T-helper 9 cell (primary cell): ENCODE results near the gene TBC1D30.

ENCODE experiments used
- DNase-seq: peaks from one replicate; pipeline ENCODE4 v3.0.0-alpha.2; 2020

The TBC1D30 gene

GRCh38 chr12:64875186-64875585, 50.7 kb downstream of the TBC1D30 start:
- DNase-seq, result no peak

DNA sequence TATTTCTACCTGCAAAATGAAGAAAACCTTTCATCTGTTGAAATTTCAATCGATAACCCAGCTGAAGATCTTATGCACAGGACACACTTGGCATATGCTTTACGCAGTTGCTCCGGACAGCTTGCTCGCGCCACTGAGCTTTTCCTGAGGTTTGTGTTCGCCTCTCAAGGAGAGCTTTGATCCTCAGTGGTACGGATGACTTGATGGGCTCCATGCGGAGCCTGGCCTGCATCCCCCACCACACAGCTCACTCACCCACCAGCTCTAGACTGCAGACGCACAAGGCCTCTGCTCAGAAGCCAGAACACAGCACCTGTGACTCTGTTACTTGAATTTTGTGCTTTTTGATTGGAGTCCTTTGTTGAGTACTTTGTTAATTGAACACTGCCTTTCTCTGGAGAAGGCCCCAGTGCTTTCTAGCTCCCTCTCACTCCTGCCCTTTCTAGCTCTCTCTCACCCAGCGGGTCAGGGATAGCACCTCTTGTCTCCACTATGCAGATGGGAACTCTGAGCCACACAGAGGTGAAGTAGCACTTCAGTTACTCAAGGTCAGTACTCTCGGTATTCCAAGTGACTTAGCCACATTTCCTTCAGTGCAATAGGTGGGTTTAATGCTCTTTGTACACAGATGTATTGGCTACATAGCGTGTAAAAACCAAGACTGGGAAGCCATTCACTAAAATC, 52.1 kb downstream of the TBC1D30 start:
- DNase-seq, result no peak

- DNase-seq, result no peak
Measured at GRCh38 chr12:64877363-64878004, 53.0 kb downstream of the TBC1D30 start.

DNA sequence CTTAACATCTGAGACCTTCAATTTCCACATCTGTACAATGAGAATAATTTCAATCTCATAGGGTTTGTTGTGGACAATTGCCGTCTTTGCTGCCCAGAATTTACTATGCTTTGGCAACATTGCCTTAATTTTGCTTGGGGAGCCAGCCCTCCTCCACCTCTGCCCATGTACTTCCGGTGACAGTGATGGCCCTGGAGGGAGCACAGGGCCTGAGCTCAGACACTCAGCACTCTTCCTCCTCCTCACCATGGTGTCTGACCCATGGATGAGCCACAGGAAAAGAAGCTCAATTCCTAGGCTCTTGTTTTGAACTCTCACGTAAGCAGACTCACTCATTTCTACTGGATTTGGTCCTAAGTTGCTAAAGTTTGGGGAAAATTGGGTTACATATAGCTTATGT, 58.2 kb downstream of the TBC1D30 start:
- no peak for DNase-seq

DNA sequence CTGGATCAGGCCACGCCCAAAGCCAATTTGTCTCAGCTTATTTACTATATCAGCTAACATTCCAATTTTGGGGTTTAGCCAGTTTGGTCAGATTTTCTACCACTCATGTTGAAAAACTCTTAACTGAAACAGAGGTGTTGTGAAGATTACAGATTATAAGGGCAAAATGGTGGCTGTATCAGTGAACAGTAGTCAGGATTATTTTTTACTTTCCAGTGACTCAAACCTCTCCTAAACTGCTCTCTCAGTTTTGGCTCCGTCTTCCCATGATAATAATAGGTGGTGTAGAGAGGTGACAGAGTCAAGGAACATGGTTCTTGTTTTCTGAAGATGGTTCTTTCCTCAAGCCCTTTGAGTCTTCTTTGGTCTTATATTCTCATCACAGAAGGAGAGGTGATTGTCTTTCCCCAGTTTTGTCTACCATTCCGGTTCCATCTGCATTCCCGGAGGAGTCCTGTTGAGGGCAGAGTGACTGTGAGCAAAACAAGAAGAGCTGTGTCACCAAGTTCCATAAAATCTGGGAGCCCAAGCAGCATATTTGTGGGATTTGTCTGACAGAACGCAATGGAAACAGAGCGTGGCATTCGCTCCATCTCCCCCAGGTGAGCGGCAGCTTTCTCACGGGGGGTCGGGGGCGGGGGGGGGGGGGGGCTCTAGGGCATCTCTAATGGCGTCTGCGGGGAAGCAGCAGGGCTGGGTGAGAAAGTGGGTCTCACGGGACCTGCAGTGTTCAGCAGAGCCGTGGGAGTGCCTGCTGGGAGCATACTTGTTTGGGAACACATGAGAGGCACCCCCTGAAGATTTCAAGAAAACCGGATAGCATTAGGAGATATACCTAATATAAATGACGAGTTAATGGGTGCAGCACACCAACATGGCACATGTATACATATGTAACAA, 59.1 kb downstream of the TBC1D30 start:
- DNase-seq, result no peak

DNA sequence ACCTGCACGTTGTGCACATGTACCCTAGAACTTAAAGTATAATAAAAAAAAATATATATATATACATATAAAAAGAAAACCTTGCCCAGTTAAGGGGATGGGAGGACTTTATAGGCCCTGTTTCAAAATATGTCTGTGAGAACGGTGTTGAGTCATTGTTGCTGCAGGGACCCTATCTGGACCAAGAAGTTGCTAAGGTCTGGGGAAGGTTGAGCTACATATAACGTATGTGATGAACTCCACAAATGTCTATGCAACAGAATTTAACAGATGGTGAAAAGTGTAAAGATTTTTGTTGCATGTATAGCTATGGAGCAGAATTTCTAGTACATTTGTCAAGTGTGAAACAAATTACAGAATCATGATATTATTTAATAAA, 59.7 kb downstream of the TBC1D30 start:
- no peak for DNase-seq

- no peak for DNase-seq
Measured at GRCh38 chr12:64884728-64885127, 60.3 kb downstream of the TBC1D30 start.

- no peak for DNase-seq
Measured at GRCh38 chr12:64889434-64890216, 65.2 kb downstream of the TBC1D30 start.

DNA sequence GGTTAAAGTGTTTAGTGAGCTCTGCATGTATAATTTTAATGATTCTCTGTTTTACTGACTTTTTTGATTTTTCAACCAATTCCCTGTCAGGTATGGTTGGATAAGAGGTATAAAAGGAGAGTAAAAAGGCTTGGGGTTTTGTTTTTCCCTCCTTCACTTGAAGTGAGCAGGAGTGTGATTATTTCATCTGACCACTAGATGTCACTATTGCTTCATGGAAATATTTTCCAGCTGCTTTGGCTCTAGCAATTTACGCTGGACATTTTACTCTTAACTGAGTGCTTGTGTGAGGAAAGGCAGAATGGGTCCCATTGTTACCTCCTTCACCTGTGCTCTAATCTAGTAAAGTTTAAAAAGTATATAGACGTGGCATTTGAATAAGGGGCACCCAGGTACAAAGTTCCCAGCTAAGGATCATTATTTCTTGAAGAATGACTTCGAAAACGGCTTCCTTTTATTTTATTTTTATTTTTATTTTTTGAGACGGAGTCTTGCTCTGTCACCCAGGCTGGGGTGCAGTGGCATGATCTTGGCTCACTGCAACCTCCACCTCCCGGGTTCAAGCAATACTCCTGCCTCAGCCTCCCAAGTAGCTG, 66.5 kb downstream of the TBC1D30 start:
- no peak for DNase-seq

DNA sequence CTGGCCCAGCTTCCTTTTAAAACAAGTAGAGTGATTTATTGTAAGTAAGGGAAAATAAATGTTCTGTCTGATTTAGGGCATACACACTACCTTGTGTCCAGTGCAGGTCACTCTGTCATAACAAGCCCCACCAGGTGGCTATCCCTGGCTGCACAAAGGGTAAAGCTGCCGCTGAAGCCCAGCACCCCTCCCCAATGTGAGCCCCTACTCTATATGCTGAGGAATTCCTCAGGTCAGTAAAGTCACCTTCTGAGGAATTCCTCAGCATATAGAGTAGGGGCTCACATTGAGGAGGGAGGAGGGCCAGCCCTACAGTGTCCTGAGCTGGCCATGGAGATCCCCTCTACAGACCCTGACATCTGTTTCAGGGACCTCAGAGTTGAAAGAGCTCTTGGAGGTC, 67.2 kb downstream of the TBC1D30 start:
- no peak for DNase-seq

- DNase-seq, result no peak
Measured at GRCh38 chr12:64892561-64892960, 68.1 kb downstream of the TBC1D30 start.

- no peak for DNase-seq
Measured at GRCh38 chr12:64893961-64894360, 69.5 kb downstream of the TBC1D30 start.

GRCh38 chr12:64894827-64895475, 70.5 kb downstream of the TBC1D30 start:
- DNase-seq, result no peak

DNA sequence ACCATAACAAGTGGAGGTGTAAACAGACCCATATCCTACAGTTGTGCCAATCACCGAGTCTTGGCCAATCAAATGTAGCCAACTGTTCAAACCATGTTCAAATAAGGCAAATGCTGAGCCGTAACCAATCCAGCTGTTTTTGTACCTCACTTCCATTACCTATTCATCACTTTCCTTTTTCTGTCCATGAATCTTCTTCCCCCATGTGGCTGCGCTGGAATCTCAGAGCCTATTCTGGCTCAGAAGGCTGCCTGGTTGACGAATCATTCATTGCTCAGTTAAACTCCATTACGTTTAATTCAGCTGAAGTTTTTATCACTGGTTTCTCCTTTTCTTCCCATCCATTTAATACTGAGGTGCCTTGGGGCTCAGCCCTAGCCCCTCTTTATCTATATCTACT, 71.1 kb downstream of the TBC1D30 start:
- DNase-seq, result no peak

GRCh38 chr12:64900540-64900939, 76.1 kb downstream of the TBC1D30 start:
- no peak for DNase-seq

DNA sequence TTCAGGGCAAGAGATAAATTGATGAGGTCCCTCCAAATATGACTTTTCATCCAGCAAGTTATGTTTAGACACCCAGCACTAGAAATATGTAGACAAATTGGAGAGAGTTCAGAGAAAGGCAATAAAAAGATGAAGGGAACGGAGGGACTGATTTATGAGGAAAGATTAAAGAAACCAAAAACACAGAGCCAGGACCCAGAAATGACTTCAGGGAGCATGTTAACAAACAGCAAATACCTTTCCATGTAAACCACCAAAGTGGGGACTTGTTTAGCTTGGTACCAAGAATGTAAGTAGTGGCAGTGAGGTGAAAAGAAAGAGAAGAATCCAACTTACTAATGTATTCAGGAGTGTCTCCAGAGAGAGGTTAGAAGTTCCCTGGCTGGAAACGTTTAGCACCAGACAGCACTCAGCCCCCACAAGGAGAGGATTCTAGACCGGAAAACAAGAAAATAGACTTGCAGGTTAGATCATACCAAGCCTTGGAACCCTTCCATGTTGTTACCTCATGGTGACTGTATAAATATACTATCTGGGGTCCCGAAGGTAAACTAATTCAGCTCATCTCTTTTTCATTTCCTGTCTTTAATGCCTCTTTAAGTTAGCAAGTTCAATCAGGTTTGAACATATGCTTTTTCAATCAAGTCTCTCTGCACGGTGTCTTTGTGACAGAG, 79.2 kb downstream of the TBC1D30 start:
- DNase-seq, result no peak

DNA sequence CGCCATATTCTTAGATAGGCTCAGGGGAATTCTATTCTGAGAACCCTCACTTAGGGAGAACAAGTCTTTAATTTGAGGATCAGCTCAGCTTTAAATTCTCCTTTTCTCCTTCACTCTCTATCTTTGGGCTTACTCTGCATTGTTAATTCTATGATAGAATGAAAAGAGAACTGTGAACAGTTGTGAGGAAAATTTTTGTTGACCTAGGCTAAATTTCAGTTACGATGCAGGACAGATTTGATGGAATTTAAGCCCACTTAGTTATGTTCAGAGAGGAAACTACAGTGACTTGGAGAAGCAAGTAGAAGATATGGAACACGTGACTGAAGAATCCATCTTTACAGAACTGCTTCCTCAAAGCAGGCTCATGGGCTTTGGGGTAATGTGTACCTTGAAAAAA, 82.7 kb downstream of the TBC1D30 start:
- no peak for DNase-seq

GRCh38 chr12:64909124-64909523, 84.7 kb downstream of the TBC1D30 start:
- no peak for DNase-seq

DNA sequence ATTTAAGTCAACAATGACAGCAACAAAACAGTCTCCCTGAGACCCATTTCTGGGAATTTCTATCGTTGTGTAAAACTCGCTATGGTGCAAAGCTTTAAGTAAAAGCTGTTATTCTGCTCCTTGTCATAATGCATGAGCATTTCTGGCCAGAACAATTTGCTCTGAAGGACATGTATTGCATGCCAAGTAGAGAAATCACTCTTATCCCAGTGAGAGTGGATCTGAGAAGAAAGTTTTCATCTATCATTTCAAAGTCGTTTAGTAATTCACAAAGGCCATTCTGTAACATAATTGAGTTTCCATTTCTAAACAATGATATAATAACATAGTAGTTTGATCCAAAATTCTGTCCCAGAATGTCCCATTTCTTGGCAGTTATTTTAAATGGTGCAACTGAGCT, 86.6 kb downstream of the TBC1D30 start:
- DNase-seq, result no peak

GRCh38 chr12:64911912-64912311, 87.5 kb downstream of the TBC1D30 start:
- no peak for DNase-seq

- DNase-seq, result no peak
Measured at GRCh38 chr12:64912516-64913255, 88.2 kb downstream of the TBC1D30 start.
